ENCODE results near the gene TMEM44. TPM values are rescaled to one million over a fixed set of nuclear protein-coding genes. Genes with fewer than 3 reads are reported as not detected.

TMEM44 gene
- total and polyA plus RNA-seq, 2 donors (not counting 3 experiments of a cell fraction or from before 2014, with no cell fraction given) = 93.8 to 125 TPM

GRCh38 chr3:194637541-194638400 lies 4.6 kb upstream of the TMEM44 start:
- no peak for FAIRE-seq
- BruUV-seq (replicated peaks) = no TSS peak
- dilution Hi-C loops (cut with MboI; ENCODE audit: extremely low pct_ligation_motif_present, low sequenced_read_pairs) = no loop called here

More at GRCh38 chr3:194637541-194638400, 4.6 kb upstream of the TMEM44 start:
- Histone ChIP-seq H3K4me1 (ENCODE audit: control insufficient read depth, extremely low read depth, insufficient read depth, low read length) (peaks cover 39% of the 10 kb centered on the region), H3K79me2 (ENCODE audit: control insufficient read depth, insufficient read depth, low read length) (peaks cover 2% of the 10 kb centered on the region), H4K20me1 (replicated peaks; ENCODE audit: control insufficient read depth, extremely low read depth, insufficient read depth, low read length) (no peaks in the 10 kb centered on the region), H3K9me1 (replicated peaks; ENCODE audit: control insufficient read depth, extremely low read depth, insufficient read depth, low read length) (no peaks in the 10 kb centered on the region), H2AFZ (ENCODE audit: low read depth, low read length) (no peak overlapping the region), H3K36me3 (ENCODE audit: control insufficient read depth in 2 of 2, extremely low read depth in 1 of 2, insufficient read depth in 2 of 2, low read length in 2 of 2) (peaks cover 0 to 5% of the 10 kb centered on the region in 2 experiments), H3K4me3 (replicated peaks in 1 of 3; ENCODE audit: insufficient read depth in 1 of 3, low read depth in 1 of 3, low read length in 3 of 3) (no peak overlapping the region), H3K27ac (ENCODE audit: insufficient read depth, low read depth, low read length) (no peak overlapping the region), H3K9ac (replicated peaks; ENCODE audit: extremely low read depth, insufficient read depth, low read length) (no peak overlapping the region), H3K4me2 (ENCODE audit: insufficient read depth, low read length) (no peak overlapping the region), H3K27me3 (ENCODE audit: control insufficient read depth in 2 of 2, insufficient read depth in 2 of 2, low read length in 2 of 2) (no peaks in the 10 kb centered on the region), H3K9me3 (replicated peaks; ENCODE audit: control insufficient read depth, insufficient read depth, low read length) (no peaks in the 10 kb centered on the region)
- CTCF ChIA-PET = interaction anchor here (1.1 to 3.8 kb wide), 5 partner anchors 15 to 632 kb away, joined by 3 to 36 read pairs (median 3); partner anchors contain the start of gene LSG1
- POLR2A ChIA-PET = interaction anchor here (0.6 kb wide), 1 partner anchor 10 kb away, joined by 5 read pairs; no protein-coding TSS in a partner anchor
- TF ChIP-seq JUN (IDR thresholded peaks at IDR 0.05; ENCODE audit: borderline replicate concordance, insufficient read depth, insufficient read length, low read depth) (no peak), MYC (IDR thresholded peaks at IDR 0.05; ENCODE audit: low read depth, low read length) (no peak), CTCF (IDR thresholded peaks at IDR 0.05; ENCODE audit: extremely low read depth in 1 of 2, insufficient read depth in 1 of 2, low read depth in 1 of 2, low read length in 2 of 2) (no peak)
- intact Hi-C loops (cut with micrococcal nuclease) = no loop called here
- DNase-seq (ENCODE audit: low read depth, low spot score) = no peak
